Measurements from ENCODE around the gene TOMM34. TPM values are rescaled to one million over a fixed set of nuclear protein-coding genes. Genes with fewer than 3 reads are reported as not detected.

Gene TOMM34
- total and polyA plus RNA-seq, 2 of the 13 experiments (the other 11 are each of a cell fraction or from before 2014, with no cell fraction given) = 36.2 to 52.0 TPM

DNA sequence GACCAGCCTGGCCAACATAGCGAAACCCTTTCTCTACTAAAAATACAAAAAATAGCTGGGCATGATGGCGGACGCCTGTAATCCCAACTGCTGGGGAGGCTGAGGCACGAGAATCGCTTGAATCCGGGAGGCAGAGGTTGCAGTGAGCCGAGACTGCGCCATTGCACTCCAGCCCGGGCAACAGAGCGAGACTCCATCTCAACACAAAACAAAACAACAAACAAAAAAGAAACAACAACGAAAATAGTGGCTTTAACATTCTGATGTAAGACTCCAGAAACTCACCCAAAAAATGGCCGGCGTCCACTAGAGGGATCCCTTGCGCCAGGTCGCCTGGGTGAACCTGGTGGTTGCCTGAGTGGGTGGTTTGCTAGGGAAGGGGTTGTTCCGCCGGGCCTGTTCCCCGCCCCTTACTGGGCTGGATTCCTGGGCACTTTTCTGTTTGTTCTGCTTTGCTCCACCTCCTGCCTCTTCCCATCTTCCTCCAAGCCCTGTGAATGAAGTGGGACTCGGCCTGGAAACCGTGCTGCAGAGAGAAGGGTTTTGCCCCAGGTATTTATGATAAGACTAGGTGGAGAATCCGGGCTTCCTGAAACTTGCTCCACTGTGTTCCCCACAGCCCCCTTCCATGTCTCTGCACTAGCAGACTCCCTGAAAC lies 48.8 kb downstream of the TOMM34 start (continued):
- TF ChIP-seq ZNF652 (CRISPR knock-in tag; IDR thresholded peaks at IDR 0.05; ENCODE audit: borderline replicate concordance, low read depth) (no peak), ZSCAN20 (CRISPR knock-in tag; IDR thresholded peaks at IDR 0.05; ENCODE audit: borderline replicate concordance) (0 out of 2 replicates have a peak, but pooled peaks have one; percentile 66), ZMYM4 (CRISPR knock-in tag; IDR thresholded peaks at IDR 0.05) (peak; percentile 90), ZNF280B (CRISPR knock-in tag; IDR thresholded peaks at IDR 0.05; ENCODE audit: borderline replicate concordance) (peak; percentile 51; the same call in 1 of the 2 replicates), ZBTB43 (CRISPR knock-in tag; conservative IDR thresholded peaks at IDR 0.05) (peak; percentile 77), ZNF30 (CRISPR knock-in tag; IDR thresholded peaks at IDR 0.05) (no peak), ERF (CRISPR knock-in tag; IDR thresholded peaks at IDR 0.05) (peak; percentile 78), FOXC1 (CRISPR knock-in tag; IDR thresholded peaks at IDR 0.05; ENCODE audit: borderline replicate concordance) (0 out of 2 replicates have a peak, but pooled peaks have one; percentile 78), NFIC (IDR thresholded peaks at IDR 0.05; ENCODE audit: low read length) (no peak), SP2 (CRISPR knock-in tag; IDR thresholded peaks at IDR 0.05) (no peak), ZXDC (CRISPR knock-in tag; IDR thresholded peaks at IDR 0.05) (no peak; the same call in 1 of the 2 replicates), STAT6 (CRISPR knock-in tag; IDR thresholded peaks at IDR 0.05; ENCODE audit: borderline replicate concordance) (no peak), SRF (IDR thresholded peaks at IDR 0.05; ENCODE audit: low read depth, low read length) (peak; percentile 57; the same call in 1 of the 2 replicates), CBFB (CRISPR knock-in tag; IDR thresholded peaks at IDR 0.05) (no peak), ZNF724P (CRISPR knock-in tag; IDR thresholded peaks at IDR 0.05; ENCODE audit: borderline replicate concordance) (no peak), NCOA1 (CRISPR knock-in tag; IDR thresholded peaks at IDR 0.05) (no peak), NFYC (CRISPR knock-in tag; IDR thresholded peaks at IDR 0.05) (peak; percentile 41), NPAS2 (CRISPR knock-in tag; IDR thresholded peaks at IDR 0.05; ENCODE audit: borderline replicate concordance) (no peak)
- TF ChIP-seq, protein P1, sequence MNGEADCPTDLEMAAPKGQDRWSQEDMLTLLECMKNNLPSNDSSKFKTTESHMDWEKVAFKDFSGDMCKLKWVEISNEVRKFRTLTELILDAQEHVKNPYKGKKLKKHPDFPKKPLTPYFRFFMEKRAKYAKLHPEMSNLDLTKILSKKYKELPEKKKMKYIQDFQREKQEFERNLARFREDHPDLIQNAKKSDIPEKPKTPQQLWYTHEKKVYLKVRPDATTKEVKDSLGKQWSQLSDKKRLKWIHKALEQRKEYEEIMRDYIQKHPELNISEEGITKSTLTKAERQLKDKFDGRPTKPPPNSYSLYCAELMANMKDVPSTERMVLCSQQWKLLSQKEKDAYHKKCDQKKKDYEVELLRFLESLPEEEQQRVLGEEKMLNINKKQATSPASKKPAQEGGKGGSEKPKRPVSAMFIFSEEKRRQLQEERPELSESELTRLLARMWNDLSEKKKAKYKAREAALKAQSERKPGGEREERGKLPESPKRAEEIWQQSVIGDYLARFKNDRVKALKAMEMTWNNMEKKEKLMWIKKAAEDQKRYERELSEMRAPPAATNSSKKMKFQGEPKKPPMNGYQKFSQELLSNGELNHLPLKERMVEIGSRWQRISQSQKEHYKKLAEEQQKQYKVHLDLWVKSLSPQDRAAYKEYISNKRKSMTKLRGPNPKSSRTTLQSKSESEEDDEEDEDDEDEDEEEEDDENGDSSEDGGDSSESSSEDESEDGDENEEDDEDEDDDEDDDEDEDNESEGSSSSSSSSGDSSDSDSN (CRISPR knock-in tag; IDR thresholded peaks at IDR 0.05) = peak; percentile 41; the same call in 1 of the 2 replicates
